Uterus (tissue), 2 donors: ENCODE results near the gene NUP107.

ENCODE experiments used
- POLR2A ChIP-seq, 2 donors: fragments of 450-650 bp; IDR thresholded peaks; one replicate each; pipeline ENCODE4 v1.6.1; 2016; ENCODE audit warnings: antibody characterized with exemption in 2 of 2, mild to moderate bottlenecking in 1 of 2, moderate library complexity in 1 of 2
- TF ChIP-seq, protein P1 (sequence below), 4 experiments: fragments of 200-600 bp in 2 of 4; fragments of 450-650 bp in 2 of 4; sonication (generic) in 2 of 4; IDR thresholded peaks; one replicate each; pipeline ENCODE4 v1.5.1; 2016 to 2019; ENCODE audit warnings: antibody characterized with exemption in 4 of 4, mild to moderate bottlenecking in 2 of 4, moderate library complexity in 1 of 4

DNA sequence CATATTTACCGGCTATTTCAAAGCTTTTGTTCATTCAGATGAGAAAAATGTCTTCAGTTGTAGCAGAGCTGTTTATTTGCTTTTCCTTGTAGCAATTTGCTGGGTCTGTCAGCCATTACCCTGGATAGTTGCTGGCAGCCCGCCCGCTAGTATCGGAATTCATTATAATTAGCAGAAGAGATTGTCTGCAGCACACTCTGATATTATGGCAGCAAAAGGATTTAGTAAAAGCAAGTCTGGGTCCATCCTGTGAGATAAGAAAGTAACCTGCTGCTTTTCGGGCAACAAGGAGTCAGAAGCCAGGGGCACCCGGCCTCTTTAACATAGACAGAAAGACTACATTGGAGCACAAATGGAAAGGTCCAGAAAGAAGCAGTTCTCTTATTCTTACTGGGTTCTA lies 53.1 kb downstream of the NUP107 start:
- TF ChIP-seq, protein P1, sequence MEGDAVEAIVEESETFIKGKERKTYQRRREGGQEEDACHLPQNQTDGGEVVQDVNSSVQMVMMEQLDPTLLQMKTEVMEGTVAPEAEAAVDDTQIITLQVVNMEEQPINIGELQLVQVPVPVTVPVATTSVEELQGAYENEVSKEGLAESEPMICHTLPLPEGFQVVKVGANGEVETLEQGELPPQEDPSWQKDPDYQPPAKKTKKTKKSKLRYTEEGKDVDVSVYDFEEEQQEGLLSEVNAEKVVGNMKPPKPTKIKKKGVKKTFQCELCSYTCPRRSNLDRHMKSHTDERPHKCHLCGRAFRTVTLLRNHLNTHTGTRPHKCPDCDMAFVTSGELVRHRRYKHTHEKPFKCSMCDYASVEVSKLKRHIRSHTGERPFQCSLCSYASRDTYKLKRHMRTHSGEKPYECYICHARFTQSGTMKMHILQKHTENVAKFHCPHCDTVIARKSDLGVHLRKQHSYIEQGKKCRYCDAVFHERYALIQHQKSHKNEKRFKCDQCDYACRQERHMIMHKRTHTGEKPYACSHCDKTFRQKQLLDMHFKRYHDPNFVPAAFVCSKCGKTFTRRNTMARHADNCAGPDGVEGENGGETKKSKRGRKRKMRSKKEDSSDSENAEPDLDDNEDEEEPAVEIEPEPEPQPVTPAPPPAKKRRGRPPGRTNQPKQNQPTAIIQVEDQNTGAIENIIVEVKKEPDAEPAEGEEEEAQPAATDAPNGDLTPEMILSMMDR (IDR thresholded peaks at IDR 0.05), result no peak
- no peak for TF ChIP-seq POLR2A (IDR thresholded peaks at IDR 0.05)
